Measurements from ENCODE around the gene FAM177A1. TPM values are rescaled to one million over a fixed set of nuclear protein-coding genes. Genes with fewer than 3 reads are reported as not detected.

The FAM177A1 gene
- total and polyA plus RNA-seq, 10 of the 15 experiments (the other 5 are each of a cell fraction or from before 2014, with no cell fraction given), result 5.3 to 38.6 (median 20.7) TPM

DNA sequence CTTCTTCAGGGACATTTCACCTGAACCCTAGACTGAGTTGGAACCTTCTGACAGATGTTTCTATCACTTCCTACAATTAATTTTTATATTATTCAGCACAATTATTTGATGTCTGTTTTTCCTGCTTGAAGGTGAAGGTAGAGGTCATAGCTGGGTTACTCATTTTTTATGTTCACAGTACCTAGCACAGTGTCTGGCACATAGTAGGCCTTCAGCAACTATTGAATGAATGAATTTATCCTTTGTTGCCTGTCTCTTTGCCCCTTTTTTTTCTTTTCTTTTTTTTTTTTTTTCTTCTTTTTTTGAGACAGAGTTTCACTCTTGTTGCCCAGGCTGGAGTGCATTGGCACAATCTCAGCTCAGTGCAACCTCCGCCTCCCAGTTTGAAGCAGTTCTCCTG, 29.5 kb upstream of the FAM177A1 start:
- ChIA-PET CTCF (no interaction called here), RAD21 (ENCODE audit: unreplicated experiment) (interaction anchor here (0.7 kb wide), 1 partner anchor 166 kb away, joined by 3 read pairs; no protein-coding TSS in a partner anchor), POLR2A (interaction anchor here (0.6 to 0.7 kb wide), 2 partner anchors 31 to 606 kb away, joined by 3 to 4 read pairs; no protein-coding TSS in a partner anchor), SMC1A (ENCODE audit: uncharacterized antibody, unreplicated experiment) (interaction anchor here (1.1 kb wide), 1 partner anchor 8 kb away, joined by 3 read pairs; no protein-coding TSS in a partner anchor)
- DNase-seq (ENCODE audit: low read depth, low spot score), result no peak
- WGBS (ENCODE audit: insufficient coverage, insufficient replicate concordance, low lambda C conversion rate, missing lambda C conversion rate), result 86% methylated on average over 1 of the region's 1 CpG
- no TSS peak for BruUV-seq (replicated peaks)
- no peak overlapping the region for H3K9ac ChIP-seq (ENCODE audit: control insufficient read depth, insufficient read depth, low read length)
- H3K27me3 ChIP-seq (replicated peaks in 1 of 2; ENCODE audit: control insufficient read depth in 2 of 2, insufficient read depth in 2 of 2, low read length in 1 of 2), result no peaks in the 10 kb centered on the region
- no peak overlapping the region for H3K4me2 ChIP-seq (ENCODE audit: control insufficient read depth, insufficient read depth)
- no peaks in the 10 kb centered on the region for H3K9me3 ChIP-seq (replicated peaks; ENCODE audit: control insufficient read depth, insufficient read depth, low read length)
- no peaks in the 10 kb centered on the region for H3K4me1 ChIP-seq (ENCODE audit: control insufficient read depth, insufficient read depth, low read length)
- H3K4me3 ChIP-seq, result no peak overlapping the region
- no peak for FAIRE-seq
- no peaks in the 10 kb centered on the region for H3K79me2 ChIP-seq (ENCODE audit: control insufficient read depth, insufficient read depth, low read length)
- TF ChIP-seq CHD4 (IDR thresholded peaks at IDR 0.05) (no peak), POLR2AphosphoS5 (IDR thresholded peaks at IDR 0.05; ENCODE audit: low read length) (no peak), MEF2A (IDR thresholded peaks at IDR 0.05; ENCODE audit: insufficient read depth, low read depth, low read length) (no peak), IRF4 (IDR thresholded peaks at IDR 0.05; ENCODE audit: low read depth, low read length) (no peak), TAF1 (IDR thresholded peaks at IDR 0.05; ENCODE audit: borderline replicate concordance, low read depth, low read length) (no peak)
- intact Hi-C loops (cut with micrococcal nuclease; ENCODE audit: unreplicated experiment), result no loop called here
- in situ Hi-C loops (cut with MboI), result no loop called here
- H3K27ac ChIP-seq (ENCODE audit: control insufficient read depth, insufficient read depth), result no peak overlapping the region
- no peaks in the 10 kb centered on the region for H4K20me1 ChIP-seq (ENCODE audit: control insufficient read depth, insufficient read depth)
- ATAC-seq, result no peak
- peaks cover 3 to 44% of the 10 kb centered on the region in 2 experiments for H3K36me3 ChIP-seq (ENCODE audit: control insufficient read depth in 2 of 2, insufficient read depth in 2 of 2, low read length in 1 of 2)
- no peak overlapping the region for H2AFZ ChIP-seq (ENCODE audit: control insufficient read depth, low read depth, low read length)

DNA sequence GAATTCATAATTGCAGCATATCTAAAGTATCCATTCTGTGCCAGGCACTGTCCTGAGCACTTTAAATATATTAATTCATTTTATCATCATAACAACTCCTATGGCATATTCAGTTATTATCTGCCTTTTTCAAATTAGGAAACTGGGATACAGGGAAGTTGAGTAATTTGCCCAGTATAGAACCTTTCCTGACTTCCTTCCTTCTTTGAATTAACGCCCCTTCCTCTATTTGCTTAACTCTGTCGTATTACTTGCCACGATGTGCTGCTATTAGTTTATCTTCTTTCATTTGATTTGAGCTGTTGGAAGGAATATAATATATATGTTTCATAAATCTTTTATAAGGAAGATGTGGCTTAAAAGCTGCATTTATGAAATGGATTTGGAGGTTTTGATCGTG, 25.4 kb upstream of the FAM177A1 start:
- H3K9ac ChIP-seq (ENCODE audit: control insufficient read depth, insufficient read depth, low read length), result no peak overlapping the region
- in situ Hi-C loops (cut with MboI) (no loop called here), intact Hi-C loops (cut with micrococcal nuclease; ENCODE audit: unreplicated experiment) (no loop called here)
- no peaks in the 10 kb centered on the region for H3K9me3 ChIP-seq (replicated peaks; ENCODE audit: control insufficient read depth, insufficient read depth, low read length)
- H4K20me1 ChIP-seq (ENCODE audit: control insufficient read depth, insufficient read depth), result no peaks in the 10 kb centered on the region
- POLR2A ChIA-PET, result interaction anchor here (1.0 kb wide), 2 partner anchors 14 to 50 kb away, joined by 3 read pairs; no protein-coding TSS in a partner anchor
- no peak overlapping the region for H3K4me2 ChIP-seq (ENCODE audit: control insufficient read depth, insufficient read depth)
- SMC1A ChIA-PET (ENCODE audit: uncharacterized antibody, unreplicated experiment), result interaction anchor here (1.3 kb wide), 1 partner anchor 124 kb away, joined by 3 read pairs; no protein-coding TSS in a partner anchor
- ATAC-seq, result no peak
- no peaks in the 10 kb centered on the region for H3K79me2 ChIP-seq (ENCODE audit: control insufficient read depth, insufficient read depth, low read length)
- DNase-seq (ENCODE audit: low read depth, low spot score), result no peak
- H3K27ac ChIP-seq (ENCODE audit: control insufficient read depth, insufficient read depth), result no peak overlapping the region
- H3K4me3 ChIP-seq, result no peak overlapping the region
- RAD21 ChIA-PET (ENCODE audit: unreplicated experiment), result no interaction called here
- H3K36me3 ChIP-seq (ENCODE audit: control insufficient read depth in 2 of 2, insufficient read depth in 2 of 2, low read length in 1 of 2), result peaks cover 3 to 35% of the 10 kb centered on the region in 2 experiments
- no peak for FAIRE-seq
- no peak overlapping the region for H2AFZ ChIP-seq (ENCODE audit: control insufficient read depth, low read depth, low read length)
- TF ChIP-seq BCL11A (IDR thresholded peaks at IDR 0.05; ENCODE audit: low read depth, low read length) (no peak), TCF12 (IDR thresholded peaks at IDR 0.05; ENCODE audit: low read depth, low read length) (no peak), RAD51 (IDR thresholded peaks at IDR 0.05) (no peak), ZNF274 (IDR thresholded peaks at IDR 0.05; ENCODE audit: insufficient read depth, insufficient read length) (no peak), JUND (IDR thresholded peaks at IDR 0.05; ENCODE audit: low read depth, low read length) (no peak)
- no peaks in the 10 kb centered on the region for H3K27me3 ChIP-seq (replicated peaks in 1 of 2; ENCODE audit: control insufficient read depth in 2 of 2, insufficient read depth in 2 of 2, low read length in 1 of 2)
- CTCF ChIA-PET, result interaction anchor here (1.3 kb wide), 1 partner anchor 40 kb away, joined by 3 read pairs; no protein-coding TSS in a partner anchor
- WGBS (ENCODE audit: insufficient coverage, insufficient replicate concordance, low lambda C conversion rate, missing lambda C conversion rate), result 99% methylated on average over 4 of the region's 4 CpGs
- BruUV-seq (replicated peaks), result no TSS peak
- no peaks in the 10 kb centered on the region for H3K4me1 ChIP-seq (ENCODE audit: control insufficient read depth, insufficient read depth, low read length)

Data from GM12878 (cell line).